BE2C (cell line): ENCODE data around the gene TXNDC11.

Source experiments
- DNase-seq: peaks from one replicate; pipeline ENCODE4 v3.0.0-alpha.2; 2020
- H3K27me3 ChIP-seq: fragments of 250-450 bp; sonication (Bioruptor Pico); 2 replicates; pipeline ENCODE4 v1.5.1; 2020; ENCODE audit warnings: mild to moderate bottlenecking
- H3K36me3 ChIP-seq: fragments of 250-450 bp; sonication (Bioruptor Pico); 2 replicates; pipeline ENCODE4 v1.5.1; 2020; ENCODE audit warnings: mild to moderate bottlenecking
- H3K4me1 ChIP-seq: fragments of 250-450 bp; sonication (Bioruptor Pico); 2 replicates; pipeline ENCODE4 v1.5.1; 2020
- H3K4me3 ChIP-seq: 2 replicates; pipeline ENCODE4 v1.5.1; 2011; ENCODE audit warnings: low read depth, low read length
- H3K9me3 ChIP-seq: fragments of 250-450 bp; sonication (Bioruptor Pico); 2 replicates; pipeline ENCODE4 v1.5.1; 2020
- TF ChIP-seq, protein P1 (sequence below): IDR thresholded peaks from 2 replicates; pipeline ENCODE4 v1.5.1; 2012; ENCODE audit warnings: mild to moderate bottlenecking, low read depth, low read length

The TXNDC11 gene

DNA sequence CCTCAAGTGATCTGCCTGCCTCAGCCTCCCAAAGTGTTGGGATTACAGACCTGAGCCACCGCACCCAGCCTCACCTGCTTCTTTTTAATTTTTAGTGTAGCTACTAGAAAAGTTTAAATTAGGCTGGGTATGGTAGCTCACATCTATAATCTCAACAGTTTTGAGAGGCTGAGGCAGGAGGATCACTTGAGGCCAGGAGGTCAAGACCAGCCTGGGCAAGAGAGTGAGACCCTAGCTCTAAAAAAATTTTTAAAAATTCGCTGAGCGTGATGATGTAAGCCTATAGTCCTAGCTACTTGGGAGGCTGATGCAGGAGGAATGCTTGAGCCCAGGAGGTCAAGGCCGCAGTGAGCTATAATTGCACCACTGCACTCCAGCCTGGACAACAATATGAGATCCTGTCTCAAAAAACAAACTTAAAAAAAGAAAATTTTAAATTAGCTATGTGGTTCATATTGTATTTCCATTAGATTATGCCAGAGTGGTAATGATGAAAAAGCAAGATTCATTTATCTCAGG, 34.9 kb downstream of the TXNDC11 start:
- Histone ChIP-seq H3K36me3 (peaks cover 3% of the 10 kb centered on the region; the same call in 1 of the 2 replicates), H3K4me3 (no peak overlapping the region), H3K4me1 (peaks cover 3% of the 10 kb centered on the region; the same call in 1 of the 2 replicates), H3K27me3 (no peaks in the 10 kb centered on the region), H3K9me3 (no peaks in the 10 kb centered on the region)
- no peak for DNase-seq
- TF ChIP-seq, protein P1, sequence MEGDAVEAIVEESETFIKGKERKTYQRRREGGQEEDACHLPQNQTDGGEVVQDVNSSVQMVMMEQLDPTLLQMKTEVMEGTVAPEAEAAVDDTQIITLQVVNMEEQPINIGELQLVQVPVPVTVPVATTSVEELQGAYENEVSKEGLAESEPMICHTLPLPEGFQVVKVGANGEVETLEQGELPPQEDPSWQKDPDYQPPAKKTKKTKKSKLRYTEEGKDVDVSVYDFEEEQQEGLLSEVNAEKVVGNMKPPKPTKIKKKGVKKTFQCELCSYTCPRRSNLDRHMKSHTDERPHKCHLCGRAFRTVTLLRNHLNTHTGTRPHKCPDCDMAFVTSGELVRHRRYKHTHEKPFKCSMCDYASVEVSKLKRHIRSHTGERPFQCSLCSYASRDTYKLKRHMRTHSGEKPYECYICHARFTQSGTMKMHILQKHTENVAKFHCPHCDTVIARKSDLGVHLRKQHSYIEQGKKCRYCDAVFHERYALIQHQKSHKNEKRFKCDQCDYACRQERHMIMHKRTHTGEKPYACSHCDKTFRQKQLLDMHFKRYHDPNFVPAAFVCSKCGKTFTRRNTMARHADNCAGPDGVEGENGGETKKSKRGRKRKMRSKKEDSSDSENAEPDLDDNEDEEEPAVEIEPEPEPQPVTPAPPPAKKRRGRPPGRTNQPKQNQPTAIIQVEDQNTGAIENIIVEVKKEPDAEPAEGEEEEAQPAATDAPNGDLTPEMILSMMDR, result no peak

DNA sequence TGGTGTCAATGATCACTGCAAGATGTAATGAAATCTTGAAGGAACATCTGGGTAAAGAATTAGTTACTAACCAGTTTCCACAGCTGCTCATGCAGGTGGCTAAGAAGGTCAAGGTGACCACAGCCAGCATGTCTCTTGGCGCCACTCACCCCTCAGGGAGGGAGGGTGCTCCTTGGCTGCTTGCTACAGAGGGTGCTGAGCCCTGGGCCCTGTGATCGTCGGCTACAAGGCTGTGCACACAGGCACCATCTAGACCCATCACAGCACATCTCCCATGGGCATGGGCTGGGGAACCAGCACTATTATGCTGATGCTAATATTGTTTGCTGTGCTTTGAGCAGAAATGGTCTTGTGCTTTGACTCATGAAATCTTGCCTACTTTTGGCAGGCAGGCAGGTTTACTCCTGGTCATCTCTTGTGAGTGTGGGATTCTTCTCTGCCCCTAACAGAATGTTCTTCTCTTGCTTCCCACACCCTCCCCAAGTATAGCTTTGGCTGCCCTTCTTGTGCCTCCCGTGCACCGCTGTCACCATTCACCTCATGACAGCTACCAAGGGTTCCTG, 36.4 kb downstream of the TXNDC11 start:
- Histone ChIP-seq H3K27me3 (no peaks in the 10 kb centered on the region), H3K36me3 (peaks cover 3% of the 10 kb centered on the region; the same call in 1 of the 2 replicates), H3K4me3 (no peak overlapping the region), H3K9me3 (no peaks in the 10 kb centered on the region), H3K4me1 (peaks cover 3% of the 10 kb centered on the region; the same call in 1 of the 2 replicates)
- TF ChIP-seq, protein P1, result no peak
- DNase-seq, result no peak

DNA sequence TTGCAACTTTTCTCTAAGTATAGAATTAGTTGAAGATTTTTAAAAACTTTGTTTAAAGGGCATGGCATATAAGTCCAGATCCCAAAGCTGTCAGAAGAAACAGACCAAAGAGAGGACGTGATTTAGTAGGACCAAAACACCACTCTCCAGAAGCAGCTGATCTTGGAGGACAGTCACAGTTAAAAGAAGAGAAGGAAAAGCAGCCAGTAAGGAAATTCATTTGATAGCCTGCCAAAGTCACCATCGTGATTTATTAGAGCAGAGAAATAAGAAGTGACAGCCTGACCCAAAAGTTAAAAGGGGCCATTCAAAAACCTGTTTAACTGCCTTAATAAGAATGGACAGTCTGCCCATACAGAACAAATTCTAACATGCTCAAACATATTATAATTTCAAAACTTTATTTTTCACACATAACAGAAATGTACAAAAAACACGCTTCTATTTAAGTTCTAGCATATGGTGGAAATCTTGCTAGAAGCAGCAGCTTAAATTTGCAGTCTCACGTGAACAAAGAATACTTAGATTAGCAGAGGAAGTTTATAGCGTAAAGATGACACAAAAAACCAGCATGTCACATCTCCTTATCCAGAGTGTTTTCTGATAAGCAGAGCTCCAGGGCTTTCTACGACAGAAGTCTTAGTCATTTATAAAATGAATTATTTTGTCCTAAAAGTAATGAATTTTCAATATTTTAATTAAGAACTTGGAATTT, 37.2 kb downstream of the TXNDC11 start:
- Histone ChIP-seq H3K4me3 (no peak overlapping the region), H3K4me1 (peaks cover 3% of the 10 kb centered on the region; the same call in 1 of the 2 replicates), H3K27me3 (no peaks in the 10 kb centered on the region), H3K9me3 (no peaks in the 10 kb centered on the region), H3K36me3 (peaks cover 3% of the 10 kb centered on the region; the same call in 1 of the 2 replicates)
- no peak for DNase-seq
- TF ChIP-seq, protein P1, result no peak

DNA sequence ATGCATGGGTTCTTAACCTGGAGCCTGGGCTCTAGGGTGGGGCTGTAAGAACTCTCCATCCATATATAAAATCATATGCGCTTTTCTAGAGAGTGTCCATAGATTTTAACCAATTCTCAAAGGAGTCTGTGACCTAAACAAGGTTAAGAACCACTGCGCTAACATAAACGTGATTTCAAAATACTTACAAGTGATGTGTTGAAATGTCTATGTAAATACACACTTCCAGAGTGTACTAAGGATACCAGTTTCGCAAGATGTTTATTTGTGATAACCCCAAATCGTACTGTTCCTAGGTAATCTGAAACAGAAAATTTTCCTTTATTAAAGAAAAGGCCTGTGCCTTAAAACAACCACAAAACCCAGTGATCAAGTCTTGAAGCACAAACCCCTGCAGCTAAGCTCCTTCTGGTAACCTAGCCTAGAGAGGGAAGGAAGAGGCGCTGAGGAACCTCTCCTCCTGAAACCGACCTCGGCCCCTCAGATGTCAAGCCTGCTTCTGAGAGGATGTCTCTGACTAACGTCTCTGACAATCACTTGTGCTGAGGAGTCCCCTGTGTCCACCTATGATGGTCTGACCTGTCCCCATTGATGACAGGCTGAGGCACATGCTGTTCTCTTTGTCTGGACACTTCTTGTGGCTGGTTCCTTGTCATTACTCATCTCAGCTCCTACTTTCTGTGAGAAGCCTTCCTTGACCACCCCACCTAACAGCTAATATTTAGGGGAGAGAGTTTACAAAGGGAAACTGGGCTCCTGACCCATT, 42.2 kb downstream of the TXNDC11 start:
- Histone ChIP-seq H3K36me3 (peaks cover 13% of the 10 kb centered on the region), H3K4me1 (peaks cover 3% of the 10 kb centered on the region; the same call in 1 of the 2 replicates), H3K4me3 (no peak overlapping the region), H3K9me3 (no peaks in the 10 kb centered on the region), H3K27me3 (no peaks in the 10 kb centered on the region)
- TF ChIP-seq, protein P1, result no peak
- DNase-seq, result no peak

DNA sequence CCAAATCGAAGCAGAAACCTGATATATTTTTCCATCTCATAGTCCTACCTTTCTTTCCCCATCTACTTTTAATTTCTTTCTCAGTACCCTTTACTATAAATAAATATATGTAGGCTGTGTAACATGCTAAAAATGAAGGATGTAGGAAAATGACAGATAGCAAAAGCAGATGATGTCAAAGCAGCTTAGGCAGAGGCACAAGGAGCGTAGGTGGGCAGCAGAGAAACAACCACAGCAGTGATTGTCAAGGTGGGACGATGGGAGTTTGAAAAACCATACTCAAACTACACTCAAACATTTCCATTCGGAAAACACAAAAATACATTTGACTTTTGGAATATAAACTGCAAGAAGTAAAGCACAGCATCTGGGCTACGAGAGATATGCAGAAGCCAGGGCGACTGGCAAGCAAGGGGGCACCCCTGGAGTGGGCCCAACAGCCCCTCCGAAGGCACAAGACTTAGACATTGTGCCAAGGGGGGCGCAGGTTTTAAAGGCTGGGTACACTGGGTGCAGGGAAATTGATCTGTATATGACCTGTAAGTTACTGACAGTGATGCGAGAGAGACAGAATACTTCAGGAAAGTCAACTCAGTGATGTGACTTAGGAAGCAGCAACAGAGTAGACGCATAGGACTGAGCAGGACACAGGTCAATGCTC, 43.3 kb downstream of the TXNDC11 start:
- H3K4me1 ChIP-seq, result no peaks in the 10 kb centered on the region
- no peak overlapping the region for H3K4me3 ChIP-seq
- TF ChIP-seq, protein P1, result no peak
- H3K9me3 ChIP-seq, result no peaks in the 10 kb centered on the region
- no peaks in the 10 kb centered on the region for H3K27me3 ChIP-seq
- no peak for DNase-seq
- peaks cover 13% of the 10 kb centered on the region for H3K36me3 ChIP-seq
